Transverse colon (tissue), 4 donors: Measurements from ENCODE around the gene KCTD17. TPM values are rescaled to one million over a fixed set of nuclear protein-coding genes. Genes with fewer than 3 reads are reported as not detected.

ENCODE experiments used
- DNase-seq: peaks from one replicate; pipeline ENCODE4 v3.0.0-alpha.2; 2019
- H3K27ac ChIP-seq, 4 donors: fragments of 200-600 bp; sonication (generic); 2 replicates each; pipeline ENCODE4 v1.5.1; 2016 to 2018; ENCODE audit warnings: inconsistent platforms in 4 of 4
- H3K27me3 ChIP-seq: fragments of 200-600 bp; sonication (generic); 2 replicates; pipeline ENCODE4 v1.5.1; 2017; ENCODE audit warnings: inconsistent platforms
- H3K36me3 ChIP-seq, 4 donors: fragments of 200-600 bp; sonication (generic); 2 replicates each; pipeline ENCODE4 v1.5.1; 2017 to 2019; ENCODE audit warnings: inconsistent platforms in 4 of 4
- H3K4me1 ChIP-seq, 4 donors: fragments of 200-600 bp; sonication (generic); 2 replicates each; pipeline ENCODE4 v1.5.1; 2017 to 2020; ENCODE audit warnings: inconsistent platforms in 4 of 4
- H3K4me3 ChIP-seq, 4 donors: fragments of 200-600 bp; sonication (generic); 1 replicate in 1 of 4; 2 replicates in 3 of 4; pipeline versions ENCODE4 v1.5.1 to v1.6.1; 2017 to 2019; ENCODE audit warnings: inconsistent platforms in 4 of 4
- H3K9me3 ChIP-seq, 2 donors: fragments of 200-600 bp; sonication (generic); 2 replicates each; pipeline ENCODE4 v1.5.1; 2017 to 2019; ENCODE audit warnings: inconsistent platforms in 2 of 2
- CTCF ChIP-seq, 5 experiments: fragments of 200-600 bp in 3 of 5; fragments of 450-650 bp in 2 of 5; sonication (generic) in 3 of 5; IDR thresholded peaks; 1 replicate in 2 of 5; 2 replicates in 3 of 5; pipeline ENCODE4 v1.5.1; 2016 to 2017; ENCODE audit warnings: antibody characterized with exemption in 5 of 5, inconsistent platforms in 3 of 5, mild to moderate bottlenecking in 2 of 5, moderate library complexity in 1 of 5
- EP300 ChIP-seq: sonication (generic); formaldehyde crosslinking; IDR thresholded peaks from one replicate; pipeline ENCODE4 v1.6.1; 2017; ENCODE audit warnings: antibody characterized with exemption, low read depth
- POLR2A ChIP-seq: fragments of 450-650 bp; IDR thresholded peaks from one replicate; pipeline ENCODE4 v1.6.1; 2016; ENCODE audit warnings: antibody characterized with exemption, mild to moderate bottlenecking, moderate library complexity
- POLR2AphosphoS5 ChIP-seq, 3 donors: sonication (generic); formaldehyde crosslinking; IDR thresholded peaks; one replicate each; pipeline ENCODE4 v1.6.1; 2016; ENCODE audit warnings: antibody characterized with exemption in 3 of 3
- WGBS, 2 donors: methylation state at CpG; one replicate each; pipeline ENCODE4 v1.1.5; 2018; ENCODE audit warnings: low coverage in 1 of 2; 5-methylcytosine and 5-hydroxymethylcytosine counted together
- in situ Hi-C, 4 donors: fragments of 200-750 bp; cut with MboI; loops; one replicate each; pipeline versions ENCODE4 v1.15.0 to v1.15.1; 2017; ENCODE audit warnings: low sequenced_read_pairs in 3 of 4, low pct_ligation_motif_present in 1 of 4, low pct_unique_long_range_greater_than_20kb in 1 of 4
- intact Hi-C: fragments of 100-400 bp; cut with DNase I; formaldehyde crosslinking; loops from one replicate; pipeline ENCODE4 v1.15.1; 2023; ENCODE audit warnings: low total_unique reads
- total RNA-seq, 4 donors: library from RNA; depleted of rRNA; stranded (reverse); fragments of >200 nt; gene quantifications; one replicate each; pipeline ENCODE4 v1.1.0, GENCODE V29; 2016

The KCTD17 gene
- total RNA-seq, 4 donors from 2014 or later = 11.2 to 61.3 (median 35.1) TPM

- H3K27ac ChIP-seq = peak overlapping the region; percentile 92 to 99 (median 99)
- 44 to 60% methylated on average over 1 to 44 of the region's 45 CpGs for WGBS, 2 donors
- H3K9me3 ChIP-seq = no peaks in the 10 kb centered on the region
- H3K36me3 ChIP-seq = no peaks in the 10 kb centered on the region
- TF ChIP-seq POLR2AphosphoS5 (IDR thresholded peaks at IDR 0.05) = peak in 1 of 3 donors; percentile 45
- TF ChIP-seq EP300 = no peak
- peaks cover 50 to 83% (median 76%) of the 10 kb centered on the region in 4 donors for H3K4me1 ChIP-seq
- intact Hi-C loops (no loop called here), in situ Hi-C loops (no loop called here)
- no peaks in the 10 kb centered on the region for H3K27me3 ChIP-seq
- peak overlapping the region; percentile 56 to 97 (median 93) for H3K4me3 ChIP-seq
- DNase-seq = no peak
These were observed 33.3 kb upstream of the KCTD17 start for GRCh38 chr22:37018086-37018814.

GRCh38 chr22:37018815-37019308, 32.7 kb upstream of the KCTD17 start:
- no peaks in the 10 kb centered on the region for H3K9me3 ChIP-seq
- in situ Hi-C loops (no loop called here), intact Hi-C loops (no loop called here)
- H3K27ac ChIP-seq = peak overlapping the region; percentile 92 to 99 (median 99)
- TF ChIP-seq CTCF (IDR thresholded peaks at IDR 0.05) = peak in 1 of 5 experiments; percentile 24
- peak; percentile 63 for TF ChIP-seq POLR2A
- TF ChIP-seq EP300 = no peak
- peak in 2 of 3 donors; percentile 25 to 51 for TF ChIP-seq POLR2AphosphoS5 (IDR thresholded peaks at IDR 0.05)
- DNase-seq = peak; percentile 86
- H3K4me3 ChIP-seq = peak overlapping the region; percentile 56 to 97 (median 93)
- no peaks in the 10 kb centered on the region for H3K27me3 ChIP-seq
- H3K36me3 ChIP-seq = no peaks in the 10 kb centered on the region
- WGBS, 2 donors = 6% methylated on average over 17 of the region's 35 CpGs; no CpG with 5 or more reads in 1 of the 2 donors
- peaks cover 49 to 79% (median 76%) of the 10 kb centered on the region in 4 donors for H3K4me1 ChIP-seq

GRCh38 chr22:37019309-37020191, 32.0 kb upstream of the KCTD17 start, which contains the start of the genes MPST and TST:
Gene MPST, plus strand, starts transcription at chr22:37019742. Its CDS starts 95 bp downstream, at chr22:37019837.
Gene TST, minus strand, starts transcription at chr22:37019447. Its CDS starts 715 bp downstream, at chr22:37018732.
- H3K4me1 ChIP-seq = peaks cover 46 to 80% (median 77%) of the 10 kb centered on the region in 4 donors

More at GRCh38 chr22:37019309-37020191, 32.0 kb upstream of the KCTD17 start, which contains the start of the genes MPST and TST:
- peak; percentile 84 for DNase-seq
- in situ Hi-C loops = no loop called here
- WGBS, 2 donors = 0 to 2% methylated on average over 3 to 54 of the region's 107 CpGs
- peak; percentile 41 to 86 (median 76) for TF ChIP-seq POLR2AphosphoS5 (IDR thresholded peaks at IDR 0.05)
- TF ChIP-seq POLR2A = peak; percentile 80
- peak in 3 of 5 experiments; percentile 8 to 37 (median 15) for TF ChIP-seq CTCF (IDR thresholded peaks at IDR 0.05)
- no peak for TF ChIP-seq EP300
- H3K9me3 ChIP-seq = no peaks in the 10 kb centered on the region
- H3K36me3 ChIP-seq = peaks cover 0 to 3% (median 0%) of the 10 kb centered on the region in 4 donors
- peak within 1 kb of the TSS; percentile 56 to 97 (median 93) for H3K4me3 ChIP-seq
- no peaks in the 10 kb centered on the region for H3K27me3 ChIP-seq
- H3K27ac ChIP-seq = peak within 1 kb of the TSS; percentile 92 to 99 (median 99)
- intact Hi-C loops = no loop called here
